NCI-H2171 treated with DMSO at 0.1 percent for 48 hours (cell line): ENCODE data around the gene SPINT1.
"Not testable (repeated sequence)": the region's sequence is repeated elsewhere in the genome, so short reads cannot be mapped to it uniquely, and the experiment has no call there.

ENCODE experiments used
- DNase-seq: peaks from one replicate; lab custom pipeline; 2025; lab: John Stamatoyannopoulos, UW

Gene SPINT1

DNA sequence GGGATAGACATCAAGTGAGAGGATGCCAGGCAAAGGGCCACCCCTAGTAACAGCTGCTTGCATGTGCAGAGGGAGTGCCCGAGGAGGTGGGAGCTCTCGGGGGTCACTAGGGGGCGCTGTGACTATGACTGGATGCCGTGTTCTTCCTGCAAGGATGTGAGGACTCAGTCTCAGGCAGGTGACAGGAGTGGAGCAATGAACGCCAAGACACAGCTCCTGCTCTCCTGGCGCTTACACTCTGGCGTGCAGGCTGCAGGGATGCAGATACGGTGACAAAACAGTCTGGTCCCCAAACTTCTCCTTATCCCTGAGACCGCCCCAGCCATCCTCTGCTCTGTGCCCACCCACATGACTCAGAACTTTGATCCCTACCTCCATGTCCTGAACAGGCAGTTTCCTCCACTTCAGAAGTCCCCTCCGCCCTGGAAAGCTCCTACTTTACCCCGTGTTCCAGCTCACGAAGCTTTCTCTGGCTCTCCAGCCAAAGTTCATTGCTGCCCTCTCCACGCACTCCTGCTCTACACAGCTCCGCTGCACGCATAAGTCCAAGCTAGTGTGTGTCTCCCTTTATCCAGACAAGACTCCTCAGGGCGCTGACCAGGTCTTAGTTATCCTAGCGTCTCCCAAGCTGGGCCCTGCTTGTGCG, 15.5 kb downstream of the SPINT1 start:
- peak; percentile 51 for DNase-seq

DNA sequence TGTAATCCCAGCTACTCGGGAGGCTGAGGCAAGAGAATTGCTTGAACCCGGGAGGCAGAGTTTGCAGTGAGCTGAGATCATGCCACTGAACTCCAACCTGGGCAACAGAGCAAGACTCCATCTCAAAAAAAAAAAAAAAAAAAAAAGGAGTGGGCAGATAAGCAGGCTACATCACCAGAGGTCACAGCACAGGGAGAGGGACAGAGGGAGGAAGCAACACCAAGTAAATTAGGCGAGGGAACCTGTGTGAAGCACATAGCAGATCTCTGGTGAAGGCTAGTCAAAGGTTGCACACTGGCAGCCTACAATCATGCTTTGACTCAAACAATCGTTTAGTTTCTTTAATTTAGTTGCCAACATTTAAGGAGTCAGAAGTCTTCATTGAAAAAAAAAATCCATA, 17.3 kb downstream of the SPINT1 start:
- DNase-seq, result not testable (repeated sequence)

DNA sequence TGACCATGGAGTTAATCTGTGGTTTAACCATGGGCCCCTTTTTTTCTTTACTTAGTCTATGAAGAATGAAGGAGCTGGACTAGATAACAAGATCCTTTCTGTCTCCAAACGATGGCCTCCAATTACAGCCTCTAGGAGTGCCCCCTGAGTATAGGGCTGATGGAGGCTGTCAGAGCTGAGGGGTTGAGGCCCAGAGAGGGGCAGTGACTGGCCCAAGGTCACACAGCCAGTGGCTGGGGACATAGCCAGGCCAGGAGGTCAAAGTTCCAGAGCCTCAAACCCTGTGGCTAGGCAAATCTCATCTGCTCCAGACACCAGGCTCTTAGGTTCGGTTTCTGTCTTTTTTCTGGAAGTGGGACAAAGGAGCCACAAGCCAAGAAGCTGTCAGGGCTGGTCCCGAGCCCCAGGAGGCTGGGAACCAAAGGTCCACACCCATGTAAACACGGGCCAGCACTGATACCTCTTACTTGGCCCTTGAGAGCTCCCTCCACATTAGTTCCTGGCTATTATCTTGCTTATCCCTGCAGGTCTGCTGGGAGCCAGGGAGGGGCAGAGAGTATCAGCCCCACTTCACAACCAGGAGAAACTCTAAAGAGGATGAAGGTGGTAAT, 19.9 kb downstream of the SPINT1 start:
- DNase-seq, result no peak

DNA sequence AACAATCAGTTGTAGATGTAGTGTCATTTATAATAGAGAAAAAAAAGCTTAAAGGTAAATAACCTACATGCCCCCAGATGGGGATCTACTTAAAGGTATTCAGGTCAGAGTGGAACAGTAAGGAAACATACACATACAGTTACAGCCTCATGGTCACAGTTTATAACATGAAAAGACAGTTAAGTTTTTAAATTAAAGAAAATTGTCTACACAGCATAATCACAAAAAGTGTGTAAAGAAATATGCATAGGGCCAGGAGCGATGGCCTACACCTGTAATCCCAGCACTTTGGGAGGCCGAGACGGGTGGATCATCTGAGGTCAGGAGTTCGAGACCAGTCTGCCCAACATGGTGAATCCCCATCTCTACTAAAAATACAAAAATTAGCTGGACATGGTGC, 23.4 kb downstream of the SPINT1 start:
- no peak for DNase-seq

DNA sequence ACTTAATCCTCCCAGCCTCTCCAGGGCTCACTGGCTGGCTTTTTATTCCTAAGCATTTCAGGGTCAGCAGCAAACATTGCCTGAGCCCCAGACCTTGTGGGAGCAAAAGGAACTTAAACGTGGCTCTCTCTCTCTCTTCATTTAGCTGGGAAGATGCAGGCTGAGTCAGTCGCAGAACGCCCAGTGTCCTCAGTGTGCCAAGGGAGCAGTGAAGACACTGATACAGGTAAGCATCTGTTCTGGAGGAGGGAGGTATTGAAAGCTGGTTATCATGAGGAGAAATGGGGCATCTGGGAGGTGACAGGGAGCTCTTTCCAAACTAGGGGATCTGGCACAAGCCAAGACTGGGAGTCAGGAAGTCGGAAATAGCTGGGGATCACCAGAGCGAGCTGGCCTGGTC, 25.8 kb downstream of the SPINT1 start:
- DNase-seq, result no peak

DNA sequence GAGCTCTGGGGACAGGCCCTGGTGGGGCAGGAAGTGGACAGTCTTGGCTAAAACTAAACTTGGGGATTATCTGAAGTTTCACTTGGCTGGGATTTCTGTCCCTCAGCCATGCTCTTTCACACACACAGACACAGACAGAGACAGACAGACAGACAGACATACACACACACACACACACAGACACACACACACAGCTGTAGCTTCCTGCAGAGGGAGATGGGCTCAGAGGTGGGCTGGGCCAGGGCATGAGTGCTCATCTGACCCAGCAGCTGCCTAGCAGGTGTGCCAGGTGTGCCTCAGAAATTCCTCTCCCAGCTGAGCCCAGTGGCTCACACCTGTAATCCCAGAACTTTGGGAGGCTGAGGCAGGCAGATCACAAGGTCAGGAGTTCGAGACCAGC, 26.9 kb downstream of the SPINT1 start:
- no peak for DNase-seq

DNA sequence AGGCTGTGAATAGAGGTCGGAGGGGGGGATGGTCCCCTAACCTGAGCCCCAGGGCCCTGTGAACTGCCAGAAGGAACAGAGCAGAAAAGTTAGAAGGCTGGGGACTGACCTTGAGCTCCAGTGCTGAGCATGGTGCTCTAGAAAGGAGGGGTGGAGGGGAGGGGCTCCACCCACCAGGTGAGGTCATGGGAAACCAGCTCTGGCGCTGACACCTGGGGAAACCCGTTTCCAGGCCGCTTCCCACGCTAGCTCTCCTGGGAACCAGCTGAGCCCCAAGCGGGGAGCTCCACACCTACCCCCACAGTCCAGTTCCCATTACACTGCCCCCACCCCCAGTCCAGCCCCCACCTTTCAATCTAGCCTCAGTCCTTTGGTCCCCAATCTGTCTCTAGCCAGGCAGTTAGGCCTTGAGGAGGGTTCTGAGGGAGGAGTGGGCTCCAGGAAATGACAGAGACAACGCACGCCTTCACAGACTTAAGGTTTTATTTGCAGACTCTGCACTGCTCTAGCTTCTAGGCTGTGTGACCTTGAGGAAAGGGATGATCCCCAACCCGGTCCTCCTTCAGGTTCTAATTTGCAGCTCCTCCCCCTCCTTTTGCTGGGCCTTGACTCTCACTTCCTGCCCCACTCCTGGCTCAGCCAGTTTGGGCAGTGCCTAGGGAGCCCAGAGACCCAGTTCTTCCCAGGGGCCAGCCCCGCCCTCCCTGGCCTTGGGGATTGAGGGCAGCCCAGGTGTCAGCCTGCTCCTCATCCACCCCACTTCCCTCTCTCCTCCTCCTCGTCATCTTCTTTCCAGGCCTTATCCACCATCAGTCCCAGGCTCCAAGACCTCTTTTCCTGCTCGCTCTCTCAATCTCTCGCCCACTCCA, 28.1 kb downstream of the SPINT1 start:
- DNase-seq, result no peak

DNA sequence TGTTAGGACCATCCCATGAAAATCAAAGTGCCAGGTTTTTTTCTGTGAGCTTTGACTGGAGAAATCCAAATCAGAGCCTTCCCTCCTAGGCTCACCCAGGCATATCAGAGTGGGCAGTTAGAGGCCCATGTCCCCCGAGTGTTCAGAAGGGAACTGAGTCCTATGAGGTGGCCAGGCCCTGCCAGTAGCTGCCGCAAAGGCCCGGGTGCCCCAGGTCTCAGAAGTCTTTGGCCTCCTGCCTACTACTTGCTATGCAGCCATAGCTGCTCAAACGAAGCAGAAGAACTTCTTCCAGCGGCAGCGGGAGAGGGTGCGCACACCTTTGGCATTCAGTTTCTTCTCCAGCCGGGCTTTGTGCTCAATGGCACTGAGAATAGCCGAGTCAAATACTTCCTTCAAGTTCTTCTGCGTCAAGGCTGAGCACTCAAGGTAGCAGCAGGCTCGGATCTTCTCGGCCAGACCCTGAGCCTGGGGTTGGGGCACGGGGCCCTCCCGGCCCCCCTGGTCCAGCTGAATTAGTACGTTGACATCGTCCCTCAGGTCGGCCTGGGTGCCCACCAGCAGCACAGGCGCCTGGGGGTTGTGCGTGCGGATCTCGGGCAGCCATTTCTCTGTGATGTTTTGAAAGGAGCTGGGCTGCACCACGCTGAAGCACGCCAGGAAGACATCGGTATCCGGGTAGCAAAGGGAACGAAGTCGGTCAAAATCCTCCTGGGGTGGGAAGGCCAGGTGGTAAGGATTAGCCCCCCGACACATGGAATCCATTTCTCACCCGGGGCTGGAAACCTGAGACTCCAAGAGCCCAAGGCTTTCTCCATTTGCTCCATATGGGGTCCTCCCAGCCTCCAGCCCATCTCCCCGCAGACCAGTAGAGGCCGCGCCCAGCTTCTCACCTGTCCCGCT, 29.2 kb downstream of the SPINT1 start:
- no peak for DNase-seq

DNA sequence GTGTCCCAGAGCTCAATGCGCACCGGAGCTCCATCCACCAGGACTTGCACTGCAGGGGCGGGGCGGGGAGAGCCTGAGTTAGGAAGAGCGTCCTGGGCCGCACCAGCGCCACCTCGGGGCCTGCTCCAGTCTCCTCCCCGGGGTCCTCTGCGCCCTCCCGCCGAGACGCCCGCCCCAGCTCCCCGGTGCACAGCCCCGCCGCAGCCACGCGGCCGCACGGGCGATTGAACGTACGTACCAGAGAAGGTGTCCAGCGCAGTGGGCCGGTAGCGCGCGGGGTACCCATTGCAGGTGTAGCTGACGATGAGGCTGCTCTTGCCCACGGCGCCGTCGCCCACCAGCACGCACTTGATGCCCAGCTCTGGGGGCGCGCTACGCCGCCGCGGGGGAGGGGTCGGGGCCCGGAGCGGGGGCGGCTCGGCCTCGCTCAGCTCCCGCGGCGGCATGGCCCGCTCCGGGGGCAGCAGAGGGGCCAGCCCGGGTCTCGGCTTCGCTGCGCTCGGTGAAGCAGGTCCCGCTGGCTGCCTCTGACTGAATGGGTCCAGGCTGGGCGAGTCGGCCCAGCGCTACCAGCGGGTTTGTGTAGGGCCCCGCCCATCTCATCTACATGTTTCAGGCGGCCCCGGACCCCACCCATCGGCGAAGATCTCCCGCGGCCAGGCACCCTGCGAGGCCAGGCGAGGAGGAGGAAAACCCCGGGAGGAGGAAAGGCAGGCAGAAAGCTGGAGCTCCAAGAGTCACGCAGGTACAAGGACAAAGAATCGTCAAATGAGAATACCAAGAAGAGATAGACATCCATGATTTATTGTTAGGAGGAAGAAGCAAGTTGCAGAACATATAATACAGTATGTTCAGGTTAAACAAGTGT, 30.1 kb downstream of the SPINT1 start, which contains the start of gene RHOV:
TSS of gene RHOV (minus strand) at position 541 of the 868 bp plus-strand sequence. CDS start at position 446, 95 bp downstream.
- peak; percentile 88 for DNase-seq

DNA sequence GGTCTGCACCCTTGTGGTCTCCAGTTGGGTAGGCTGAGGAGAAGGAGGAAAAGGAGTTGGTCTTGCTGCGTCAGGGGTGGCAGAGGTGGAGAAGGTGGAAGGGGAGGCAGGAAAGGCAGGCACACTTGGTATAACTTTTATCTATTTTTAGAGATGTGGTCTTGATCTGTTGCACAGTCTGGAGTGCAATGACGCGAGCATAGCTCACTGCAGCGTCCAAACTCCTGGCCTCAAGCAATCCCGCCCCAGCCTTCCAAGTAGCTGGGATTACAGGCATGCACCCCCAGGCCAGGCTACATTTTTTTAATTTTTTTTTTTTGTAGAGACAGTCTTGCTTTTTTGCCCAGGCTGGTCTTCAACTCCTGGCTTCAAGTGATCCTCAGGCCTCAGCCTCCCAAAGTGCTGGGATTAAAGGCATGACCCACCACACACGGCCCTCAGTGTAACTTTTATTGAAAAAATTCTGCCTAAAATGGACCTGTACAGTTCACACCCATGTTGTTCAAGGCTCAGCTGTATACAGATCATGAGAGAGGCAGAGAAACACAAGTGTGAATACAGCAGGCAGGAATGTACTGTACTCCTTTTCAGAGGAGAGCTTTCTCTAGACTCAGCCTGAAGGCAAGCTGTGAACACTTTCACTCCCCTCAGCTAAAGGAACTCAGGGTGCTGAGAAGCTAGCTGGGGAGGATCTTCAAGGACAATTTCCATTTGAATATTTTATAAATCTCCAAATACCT, 32.3 kb downstream of the SPINT1 start:
- no peak for DNase-seq

DNA sequence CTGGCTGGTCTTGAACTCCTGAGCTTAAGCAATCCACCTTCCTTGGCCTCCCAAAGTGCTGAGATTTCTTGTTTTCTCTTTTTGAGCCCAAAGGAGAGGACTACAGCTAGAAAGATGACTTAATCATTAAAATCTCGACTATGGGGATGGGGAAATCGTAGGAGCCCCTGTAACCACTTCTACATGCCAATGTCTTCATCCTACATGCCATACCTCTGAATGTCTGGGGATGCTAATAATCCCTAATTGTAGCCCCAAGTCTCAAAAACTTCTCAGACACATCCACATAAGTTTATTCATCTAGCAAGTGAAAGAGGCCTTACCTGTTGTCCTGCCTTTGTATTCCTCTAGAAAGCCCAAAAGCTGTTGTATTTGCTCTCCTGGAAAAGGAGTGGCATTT, 33.8 kb downstream of the SPINT1 start:
- no peak for DNase-seq

DNA sequence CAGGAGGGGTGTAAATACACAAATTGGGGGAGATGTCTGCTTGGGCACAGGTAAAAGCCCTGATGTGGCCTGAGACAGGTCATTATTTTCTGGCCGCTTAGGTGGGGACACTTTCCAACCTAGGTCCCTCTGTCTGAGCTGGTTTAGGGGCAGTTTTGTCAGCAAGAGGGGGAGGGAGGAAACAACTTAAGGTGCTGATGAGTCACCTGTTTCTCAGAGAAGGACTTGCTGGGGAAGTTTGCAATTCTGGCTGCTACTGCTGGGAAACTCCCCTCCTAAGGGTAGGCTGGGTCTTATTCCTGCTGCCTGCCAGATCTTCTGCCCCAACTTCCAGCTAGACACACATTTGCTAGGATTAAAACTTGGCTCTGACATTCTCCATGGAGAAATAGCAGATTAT, 34.9 kb downstream of the SPINT1 start:
- no peak for DNase-seq

DNA sequence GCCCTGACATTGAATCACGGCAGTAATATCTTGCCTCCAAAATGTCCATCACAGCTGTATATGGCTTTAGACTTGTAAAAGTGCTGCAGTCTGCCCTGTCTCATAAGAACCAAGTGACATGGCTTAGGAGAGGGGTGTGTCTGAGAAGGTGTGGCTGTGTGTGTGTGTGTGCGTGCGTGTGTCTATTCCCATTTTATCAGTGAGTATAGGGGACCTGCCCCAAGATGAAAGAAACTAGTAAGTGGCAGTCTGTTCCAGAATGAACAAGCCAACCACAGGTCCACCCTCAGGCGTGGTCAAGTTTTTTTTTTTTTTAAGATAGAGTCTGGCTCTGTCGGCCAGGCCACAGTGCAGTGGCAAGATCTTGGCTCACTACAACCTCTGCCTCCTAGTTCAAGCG, 35.8 kb downstream of the SPINT1 start:
- DNase-seq, result no peak

DNA sequence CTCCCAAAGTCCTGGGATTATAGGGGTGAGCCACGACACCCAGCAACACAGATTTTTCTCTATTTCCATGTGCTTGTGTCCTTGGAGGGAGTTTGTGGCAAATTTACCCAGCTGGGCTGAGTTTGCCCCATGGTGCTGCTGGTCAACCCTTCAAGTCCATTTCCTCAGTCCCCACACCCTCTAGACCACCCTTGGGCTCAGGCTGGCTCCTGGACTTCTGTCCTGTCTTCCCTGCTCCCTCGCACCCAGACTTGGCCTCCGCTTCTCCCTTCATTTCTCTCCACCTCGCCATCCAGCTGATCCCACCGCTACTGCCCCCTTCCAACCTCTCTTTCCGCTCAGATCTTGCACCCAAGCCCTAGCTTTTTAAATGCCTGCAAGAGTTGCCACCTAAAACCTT, 37.5 kb downstream of the SPINT1 start:
- DNase-seq, result no peak

DNA sequence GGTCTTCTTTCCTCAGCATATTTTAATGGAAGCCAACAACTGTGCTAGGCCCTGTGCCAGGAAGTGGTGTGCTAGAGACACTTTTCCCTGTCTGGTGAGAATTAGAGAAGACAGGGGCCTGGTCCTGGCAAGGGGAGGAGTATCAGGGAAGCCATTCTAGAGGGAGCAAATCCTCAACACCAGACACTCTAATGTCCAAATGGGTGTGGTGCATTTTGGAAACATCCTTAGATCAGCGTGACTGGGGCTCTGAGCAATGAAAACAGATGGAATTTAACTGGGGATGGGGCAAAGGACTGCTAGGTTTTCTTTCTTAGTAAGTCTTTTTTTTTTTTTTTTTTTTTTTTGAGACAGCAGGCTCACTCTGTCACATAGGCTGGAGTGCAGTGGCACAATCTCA, 42.7 kb downstream of the SPINT1 start:
- no peak for DNase-seq

DNA sequence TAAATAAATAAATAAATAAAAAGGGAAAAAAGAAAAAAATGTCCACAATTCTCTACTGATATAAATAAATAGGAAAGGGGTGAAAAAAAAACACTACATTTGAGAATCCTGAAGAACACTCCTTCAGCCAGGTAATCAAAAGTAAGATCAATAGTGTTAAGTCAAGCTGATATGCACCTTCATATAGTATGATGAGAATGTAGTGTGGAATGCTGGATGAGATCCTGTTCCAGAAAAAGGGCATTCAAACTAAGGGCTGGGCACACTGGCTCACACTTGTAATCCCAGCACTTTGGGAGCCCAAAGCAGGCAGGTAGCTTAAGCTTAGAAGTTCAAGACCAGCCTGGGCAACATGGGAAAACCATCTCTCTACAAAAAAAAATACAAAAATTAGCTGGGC, 45.3 kb downstream of the SPINT1 start:
- DNase-seq, result no peak

DNA sequence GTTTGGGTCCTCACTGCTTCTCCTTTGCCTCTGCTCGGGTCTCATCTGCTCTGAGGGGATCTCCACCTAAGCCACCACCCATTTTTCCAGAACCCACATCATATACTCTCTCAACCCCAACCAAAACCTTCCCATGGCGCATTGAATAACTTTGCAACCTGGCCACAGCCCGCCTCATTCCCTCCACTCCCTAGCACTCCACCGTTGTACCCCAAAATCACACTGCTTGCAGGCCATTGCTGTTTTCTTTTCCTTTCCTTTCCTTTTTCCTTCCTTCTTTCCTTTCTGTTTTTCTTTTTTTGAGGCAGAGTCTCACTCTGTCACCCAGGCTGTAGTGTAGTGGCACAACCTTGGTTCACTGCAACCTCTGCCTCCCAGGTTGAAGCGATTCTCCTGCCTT, 47.3 kb downstream of the SPINT1 start:
- DNase-seq, result no peak

DNA sequence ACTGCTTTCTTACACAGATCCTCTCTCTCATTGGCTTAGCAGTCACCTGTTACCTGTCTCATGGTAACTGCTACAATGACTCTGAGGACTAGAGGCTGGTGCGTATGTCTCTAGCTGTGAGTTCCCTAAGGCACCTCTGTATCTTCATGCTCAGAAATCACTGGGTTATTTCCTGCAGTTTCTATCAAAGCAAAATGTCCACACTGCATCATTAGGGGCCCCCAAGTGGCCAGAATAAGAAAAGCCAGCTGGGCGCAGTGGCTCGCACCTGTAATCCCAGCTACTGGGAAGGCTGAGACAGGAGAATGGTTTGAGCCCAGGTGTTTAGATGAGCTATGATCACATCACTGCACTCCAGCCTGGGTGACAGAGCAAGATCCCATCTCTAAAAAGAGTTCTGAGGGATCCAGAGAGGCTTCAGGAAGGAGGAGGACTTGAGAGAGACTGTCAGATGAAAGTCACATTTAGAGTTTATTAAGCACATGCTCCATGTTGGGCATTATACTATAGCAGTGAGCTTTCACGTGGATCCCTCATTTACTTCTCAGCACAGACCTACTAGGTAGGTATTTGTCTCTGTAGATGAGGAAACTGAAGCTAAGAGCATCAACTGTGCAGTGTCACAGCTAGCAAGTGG, 48.1 kb downstream of the SPINT1 start:
- no peak for DNase-seq

DNA sequence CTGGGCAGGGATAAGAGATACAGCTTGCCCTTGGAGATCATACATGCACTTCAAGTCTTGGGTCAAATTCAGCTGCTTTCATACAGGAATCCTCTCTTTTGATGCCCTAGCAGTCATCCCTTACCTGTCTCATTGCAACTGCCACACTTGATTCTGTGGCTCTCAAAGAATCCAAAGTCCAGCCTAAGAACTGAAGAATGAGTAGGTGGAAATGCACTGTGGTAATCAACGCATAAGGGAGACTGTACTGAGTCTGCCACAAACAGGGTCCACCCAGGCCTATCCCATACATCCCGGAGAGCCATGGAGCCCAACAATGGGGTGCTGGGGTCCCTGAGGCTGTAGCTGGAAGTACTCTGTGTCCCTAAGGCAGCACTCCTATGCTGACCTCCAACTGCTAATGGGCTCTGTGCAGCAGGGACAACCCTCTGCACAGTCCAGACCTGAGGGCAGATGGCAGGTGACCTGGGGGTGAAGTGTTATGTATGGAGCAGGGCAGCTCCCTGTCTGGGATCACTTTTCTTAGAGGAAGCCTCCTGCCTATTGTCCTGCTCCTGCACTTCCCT, 48.7 kb downstream of the SPINT1 start:
- DNase-seq, result no peak
